GF-D8 (cell line): ENCODE data around the gene KIF6.

ENCODE experiments used
- DNase-seq: peaks from one replicate; lab custom pipeline; 2025; lab: John Stamatoyannopoulos, UW

The KIF6 gene

GRCh38 chr6:39665861-39666260, 59.3 kb downstream of the KIF6 start:
- DNase-seq, result no peak

GRCh38 chr6:39664173-39664572, 61.0 kb downstream of the KIF6 start:
- no peak for DNase-seq

GRCh38 chr6:39657355-39658135, 67.7 kb downstream of the KIF6 start:
- no peak for DNase-seq

GRCh38 chr6:39654121-39654520, 71.1 kb downstream of the KIF6 start:
- DNase-seq, result no peak

GRCh38 chr6:39653612-39654011, 71.6 kb downstream of the KIF6 start:
- DNase-seq, result no peak

- DNase-seq, result no peak
Observed at GRCh38 chr6:39649996-39650395, 75.2 kb downstream of the KIF6 start.

- DNase-seq, result no peak
Observed at GRCh38 chr6:39646751-39647420, 78.3 kb downstream of the KIF6 start.

GRCh38 chr6:39642270-39642669, 82.9 kb downstream of the KIF6 start:
- DNase-seq, result no peak

- no peak for DNase-seq
Observed at GRCh38 chr6:39638126-39638822, 86.9 kb downstream of the KIF6 start.

- DNase-seq, result no peak
Observed at GRCh38 chr6:39634646-39635341, 90.4 kb downstream of the KIF6 start.

- DNase-seq, result no peak
Observed at GRCh38 chr6:39625209-39625608, 100.0 kb downstream of the KIF6 start.

GRCh38 chr6:39623750-39624149, 101.5 kb downstream of the KIF6 start:
- DNase-seq, result no peak

GRCh38 chr6:39617520-39617919, 107.7 kb downstream of the KIF6 start:
- DNase-seq, result no peak

GRCh38 chr6:39617026-39617425, 108.2 kb downstream of the KIF6 start:
- DNase-seq, result no peak

- DNase-seq, result no peak
Observed at GRCh38 chr6:39615622-39616021, 109.6 kb downstream of the KIF6 start.

GRCh38 chr6:39614393-39614950, 110.7 kb downstream of the KIF6 start:
- DNase-seq, result no peak

GRCh38 chr6:39610221-39610620, 115.0 kb downstream of the KIF6 start:
- DNase-seq, result no peak

- no peak for DNase-seq
Observed at GRCh38 chr6:39608652-39609345, 116.4 kb downstream of the KIF6 start.

- DNase-seq, result no peak
Observed at GRCh38 chr6:39602601-39603519, 122.3 kb downstream of the KIF6 start.

GRCh38 chr6:39599973-39600372, 125.2 kb downstream of the KIF6 start:
- no peak for DNase-seq
